22Rv1 (cell line): ENCODE measurements around the gene SETD2.

Experiments used
- CTCF ChIP-seq: fragments of 450-650 bp; IDR thresholded peaks from 2 replicates; pipeline ENCODE4 v1.5.1; 2017; ENCODE audit warnings: mild to moderate bottlenecking
- ZFX ChIP-seq: fragments of 450-650 bp; IDR thresholded peaks from 2 replicates; pipeline ENCODE4 v1.6.1; 2017; ENCODE audit warnings: antibody characterized with exemption, borderline replicate concordance

DNA sequence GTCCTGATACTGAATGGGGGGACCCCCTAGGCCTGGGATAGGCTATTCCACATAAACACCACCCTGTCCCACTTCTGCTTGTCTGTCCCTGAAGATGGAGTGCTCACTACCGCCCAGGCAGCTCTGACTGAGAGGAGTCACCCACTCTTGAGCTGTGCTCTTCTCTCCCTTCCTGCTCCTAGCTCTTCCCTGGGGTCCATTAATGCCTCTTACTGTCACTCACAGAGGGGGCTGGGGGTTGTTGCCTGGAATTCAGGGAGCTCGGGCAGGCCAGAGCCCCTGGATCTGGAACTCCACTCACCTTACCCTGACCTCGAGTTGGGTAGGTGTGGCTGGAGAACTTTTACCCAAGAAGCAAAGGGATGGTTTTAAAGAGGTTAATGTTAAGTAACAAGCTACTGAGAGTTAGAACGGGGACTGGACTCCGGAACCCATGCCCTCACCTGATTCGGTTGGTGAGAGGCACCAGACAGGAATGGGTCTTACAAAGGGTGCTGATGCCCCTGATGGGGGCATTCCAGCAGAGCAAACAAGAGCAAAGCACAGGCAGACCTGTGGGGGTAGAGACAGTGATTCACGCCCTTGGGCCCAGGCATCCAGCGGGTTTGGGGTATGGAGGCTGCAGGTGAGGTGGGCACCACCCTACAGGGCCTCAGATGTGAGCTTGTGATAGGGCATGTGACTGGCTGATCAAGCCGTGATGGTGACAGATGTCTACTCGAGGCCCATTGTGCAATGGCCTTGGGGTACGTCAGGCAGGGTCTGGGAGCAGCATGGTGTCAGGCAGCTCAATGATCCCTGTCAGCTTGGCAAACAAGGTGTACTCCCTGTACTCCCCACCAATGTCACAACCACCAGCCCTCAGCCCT, 179.1 kb downstream of the SETD2 start:
- TF ChIP-seq CTCF = no peak
- TF ChIP-seq ZFX = no peak
